Tibial nerve (tissue), 4 donors: ENCODE measurements around the gene SCAPER.

Source experiments
- CTCF ChIP-seq, 5 experiments: fragments of 200-600 bp in 3 of 5; fragments of 450-650 bp in 2 of 5; sonication (generic) in 3 of 5; IDR thresholded peaks; one replicate each; pipeline ENCODE4 v1.5.1; 2016 to 2019; ENCODE audit warnings: antibody characterized with exemption in 5 of 5, mild to moderate bottlenecking in 3 of 5, moderate library complexity in 2 of 5
- EP300 ChIP-seq, 2 donors: sonication (generic); formaldehyde crosslinking; IDR thresholded peaks; one replicate each; pipeline ENCODE4 v1.6.1; 2017; ENCODE audit warnings: antibody characterized with exemption in 2 of 2, mild to moderate bottlenecking in 1 of 2
- POLR2A ChIP-seq, 2 donors: fragments of 450-650 bp; IDR thresholded peaks; one replicate each; pipeline ENCODE4 v1.6.1; 2017; ENCODE audit warnings: antibody characterized with exemption in 2 of 2, mild to moderate bottlenecking in 2 of 2, moderate library complexity in 2 of 2

- TF ChIP-seq CTCF (IDR thresholded peaks at IDR 0.05), result no peak
- no peak for TF ChIP-seq POLR2A (IDR thresholded peaks at IDR 0.05)
- no peak for TF ChIP-seq EP300 (IDR thresholded peaks at IDR 0.05)
Observed at GRCh38 chr15:76577879-76578512, 327.1 kb downstream of the SCAPER start.
